ENCODE results near the gene VPS13D.

GRCh38 chr1:12539705-12540579 is 310.1 kb downstream of the VPS13D start:
- TF ChIP-seq CTCF (IDR thresholded peaks at IDR 0.05; ENCODE audit: low read depth, low read length, poor library complexity, severe bottlenecking) (no peak), EZH2phosphoT487 (IDR thresholded peaks at IDR 0.05; ENCODE audit: borderline replicate concordance, low read length) (no peak)

All from DOHH2 (cell line).